DMS 273 (cell line): ENCODE results near the gene SFXN5.

ENCODE experiments used
- DNase-seq: peaks from one replicate; lab custom pipeline; 2025; ENCODE audit not compliant: unreplicated experiment; lab: John Stamatoyannopoulos, UW

SFXN5 gene

DNA sequence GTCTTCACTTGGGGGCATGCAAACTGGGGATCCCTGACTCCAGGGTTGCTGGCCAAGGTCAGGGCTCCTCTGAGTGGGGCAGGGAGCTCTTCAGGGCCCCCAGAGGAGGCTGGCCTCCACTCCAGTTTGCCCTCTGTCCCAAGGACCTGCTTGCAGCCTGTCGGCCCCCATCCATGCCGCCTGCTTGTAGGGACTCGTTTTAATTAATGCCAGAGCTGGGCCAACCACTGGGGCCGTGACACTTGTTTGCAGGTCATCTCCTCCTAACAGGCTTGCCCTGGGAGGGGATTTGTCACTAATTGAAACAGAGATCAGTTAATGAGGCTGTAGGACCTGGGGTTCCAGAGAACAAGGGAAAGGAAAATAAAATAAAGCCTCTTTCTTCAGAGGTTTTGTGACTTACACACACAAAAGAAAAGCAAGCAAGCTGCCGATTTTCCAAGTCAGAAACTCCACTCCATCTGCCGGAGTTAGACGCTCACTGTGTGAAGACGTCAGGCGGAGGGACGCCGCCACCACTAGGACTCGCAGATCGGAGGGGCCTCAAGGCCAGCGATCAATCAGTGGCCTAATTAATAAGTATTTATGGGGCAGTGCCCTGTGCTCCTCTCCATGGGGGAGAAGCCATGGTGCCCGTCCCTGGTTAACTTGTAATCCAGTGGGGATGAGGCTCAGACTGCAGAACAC is 75.9 kb downstream of the SFXN5 start:
- no peak for DNase-seq

- DNase-seq: no peak
Measured at GRCh38 chr2:72994991-72995380, 76.5 kb downstream of the SFXN5 start.

- DNase-seq: no peak
Measured at GRCh38 chr2:72994282-72994990, 77.1 kb downstream of the SFXN5 start.

DNA sequence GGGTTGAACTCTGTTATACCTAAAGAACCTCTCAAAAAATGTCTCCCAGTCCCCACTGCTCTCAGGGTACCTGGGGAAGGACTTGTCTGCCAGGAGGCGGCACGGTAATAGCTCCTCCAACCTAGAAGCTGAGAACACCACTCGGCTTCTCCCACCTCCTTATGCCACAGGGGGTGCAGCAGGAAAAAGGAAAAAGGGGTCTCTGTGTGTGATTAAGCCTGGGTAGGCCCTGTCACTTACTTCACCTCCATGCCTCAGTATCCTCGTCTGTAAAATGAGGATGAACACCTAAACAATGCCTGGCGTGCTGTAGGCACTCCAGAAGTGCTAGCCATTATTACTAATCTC is 77.6 kb downstream of the SFXN5 start:
- DNase-seq: no peak

GRCh38 chr2:72993147-72993932 is 78.2 kb downstream of the SFXN5 start:
- DNase-seq: peak; percentile 82

GRCh38 chr2:72992734-72993102 is 78.8 kb downstream of the SFXN5 start:
- no peak for DNase-seq

DNA sequence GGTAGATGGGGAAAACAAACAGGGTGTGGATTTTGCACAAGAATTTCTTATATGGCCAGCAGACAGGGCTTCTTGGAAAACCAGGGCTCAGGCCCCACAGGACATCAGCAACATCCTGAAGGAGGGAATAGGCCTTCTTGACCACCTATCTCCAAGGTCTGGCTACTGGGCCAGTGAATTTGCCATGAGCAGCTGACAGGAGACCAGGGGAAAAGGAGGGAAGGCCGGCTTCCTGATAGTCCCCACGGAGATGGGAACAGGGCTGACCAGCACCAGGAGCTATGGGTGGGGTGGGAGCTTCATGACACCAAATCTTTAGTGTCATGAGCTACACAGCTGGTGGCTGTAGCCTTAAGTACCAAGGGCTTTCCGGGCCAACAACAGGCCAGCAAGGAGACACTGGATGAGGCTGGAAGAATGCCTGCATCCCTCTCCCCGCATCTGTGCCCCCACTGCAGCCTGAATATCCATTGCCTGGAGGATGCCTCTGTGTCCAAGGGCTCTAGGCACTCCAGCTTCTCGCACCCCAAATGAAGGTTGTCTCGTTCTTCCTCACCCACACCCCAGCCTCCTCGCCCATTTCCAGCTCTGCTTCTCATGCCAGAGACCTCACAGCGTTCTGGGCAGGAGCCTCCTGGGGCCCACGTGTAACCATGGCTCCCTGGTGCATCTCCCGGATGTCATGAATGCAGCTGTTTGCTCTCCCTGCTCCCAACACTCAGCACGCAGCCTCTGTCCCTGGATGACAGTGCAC is 79.4 kb downstream of the SFXN5 start:
- DNase-seq: no peak

- no peak for DNase-seq
Measured at GRCh38 chr2:72991439-72991725, 80.1 kb downstream of the SFXN5 start.

- no peak for DNase-seq
Measured at GRCh38 chr2:72990695-72991438, 80.6 kb downstream of the SFXN5 start.

DNA sequence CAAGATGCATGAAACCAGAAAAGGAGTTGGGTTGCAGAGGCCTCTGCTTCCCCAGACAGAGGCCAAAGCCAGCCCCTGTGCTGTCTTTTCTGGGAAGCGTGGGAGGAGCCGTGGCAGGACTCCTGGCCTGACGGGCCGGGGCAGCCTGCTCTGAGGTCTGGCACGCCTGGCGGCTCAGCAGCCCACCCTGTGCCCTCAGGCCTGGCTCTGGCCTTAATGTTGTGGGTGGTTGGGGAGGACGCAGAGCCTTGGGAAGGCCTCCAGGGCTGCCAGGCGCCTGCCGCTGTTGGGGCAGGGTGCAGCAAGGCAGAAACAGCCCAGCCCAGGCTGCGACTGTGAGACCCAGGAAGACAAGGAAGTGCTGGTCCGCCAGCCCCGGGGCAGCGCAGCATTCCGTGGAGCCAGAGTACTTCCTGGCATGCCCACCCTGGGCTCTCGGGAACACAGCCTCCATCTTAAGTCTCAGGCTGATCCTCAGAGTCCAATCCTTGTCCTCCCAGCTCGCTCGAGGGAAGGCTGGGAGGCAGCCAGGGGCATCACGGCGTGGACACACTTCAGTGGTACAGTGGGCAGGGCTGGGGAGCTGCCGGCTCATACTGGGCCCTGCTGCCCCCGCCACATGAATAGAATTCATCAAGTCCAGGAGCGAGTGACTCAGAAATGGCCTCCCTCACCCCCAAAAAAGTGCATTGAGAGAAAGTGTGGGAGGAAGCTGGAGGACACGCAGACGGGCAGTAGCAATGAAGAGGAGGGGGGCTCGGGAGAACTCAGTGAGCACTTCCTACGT is 81.5 kb downstream of the SFXN5 start:
- DNase-seq: no peak

DNA sequence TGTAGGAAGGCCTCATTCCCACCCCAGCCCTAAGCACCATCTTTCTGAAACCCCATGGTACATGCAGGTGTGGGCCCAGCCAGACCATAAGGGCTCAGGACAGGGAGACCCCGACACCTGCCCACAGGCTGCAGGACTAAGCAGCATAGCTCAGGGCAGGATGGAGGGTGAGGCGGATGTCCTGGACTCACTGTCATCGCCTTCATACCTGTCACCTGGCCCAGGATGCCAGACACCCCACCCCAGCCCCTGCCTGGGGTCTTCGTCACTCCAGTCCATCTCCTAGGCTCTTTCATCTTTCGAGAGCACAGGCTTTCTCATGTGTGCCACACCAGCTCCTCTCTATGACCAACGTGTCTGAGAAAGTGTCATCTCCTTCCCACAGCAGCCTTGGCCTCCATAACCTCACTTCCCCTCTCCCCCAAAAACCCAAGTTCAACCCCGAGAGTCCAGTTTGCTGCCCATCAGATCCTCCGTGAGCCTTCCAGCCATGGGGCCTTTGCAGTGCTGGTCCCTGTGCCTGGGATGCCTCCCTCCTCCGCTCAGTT is 82.7 kb downstream of the SFXN5 start:
- DNase-seq: no peak

- DNase-seq: no peak
Measured at GRCh38 chr2:72988041-72988440, 83.5 kb downstream of the SFXN5 start.

DNA sequence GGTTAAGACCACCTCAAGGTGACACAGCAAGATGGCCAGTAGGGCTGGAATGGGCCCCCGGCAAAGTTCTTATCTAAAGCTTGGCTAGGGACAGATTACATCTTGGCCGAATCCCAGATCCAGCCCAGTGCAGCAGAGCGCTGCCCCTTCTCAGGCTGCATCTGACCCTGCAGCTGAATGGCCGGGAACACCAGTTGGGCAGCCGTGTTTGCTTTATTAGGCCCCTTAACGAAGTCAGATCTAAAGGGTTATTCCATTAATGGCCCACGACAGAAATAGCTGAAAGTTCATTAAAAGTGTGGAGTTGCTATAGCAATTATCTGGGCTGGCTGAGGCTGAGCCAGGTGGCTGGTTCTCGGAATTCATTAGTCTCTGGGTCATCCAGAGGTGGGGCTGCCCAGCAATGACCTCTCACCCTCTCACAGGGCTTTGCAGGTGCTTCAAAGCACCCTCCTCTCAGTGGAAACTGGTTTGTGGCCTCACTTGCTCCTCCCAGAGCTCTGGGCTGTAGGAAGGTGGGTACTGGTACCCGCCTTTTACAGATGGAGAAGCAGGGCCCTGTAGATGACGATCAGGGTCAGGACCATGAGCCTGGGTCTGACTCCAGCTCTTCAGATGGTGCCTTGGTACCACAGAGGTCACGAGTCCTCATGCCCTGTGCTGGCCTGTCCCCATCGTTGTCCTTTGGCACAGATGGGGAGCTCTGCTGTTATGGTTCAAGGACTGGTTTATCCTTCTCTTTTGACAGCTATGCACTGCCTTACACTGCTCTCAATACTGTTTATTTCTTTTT is 85.4 kb downstream of the SFXN5 start:
- no peak for DNase-seq

- no peak for DNase-seq
Measured at GRCh38 chr2:72985136-72985535, 86.4 kb downstream of the SFXN5 start.

- DNase-seq: no peak
Measured at GRCh38 chr2:72984172-72984671, 87.3 kb downstream of the SFXN5 start.

GRCh38 chr2:72983500-72984161 is 87.9 kb downstream of the SFXN5 start:
- no peak for DNase-seq

GRCh38 chr2:72982781-72983499 is 88.6 kb downstream of the SFXN5 start:
- no peak for DNase-seq

GRCh38 chr2:72982219-72982618 is 89.3 kb downstream of the SFXN5 start:
- no peak for DNase-seq
